ENCODE data around the gene MAOA.
"Not testable (repeated sequence)": the region's sequence is repeated elsewhere in the genome, so short reads cannot be mapped to it uniquely, and the experiment has no call there.

DNA sequence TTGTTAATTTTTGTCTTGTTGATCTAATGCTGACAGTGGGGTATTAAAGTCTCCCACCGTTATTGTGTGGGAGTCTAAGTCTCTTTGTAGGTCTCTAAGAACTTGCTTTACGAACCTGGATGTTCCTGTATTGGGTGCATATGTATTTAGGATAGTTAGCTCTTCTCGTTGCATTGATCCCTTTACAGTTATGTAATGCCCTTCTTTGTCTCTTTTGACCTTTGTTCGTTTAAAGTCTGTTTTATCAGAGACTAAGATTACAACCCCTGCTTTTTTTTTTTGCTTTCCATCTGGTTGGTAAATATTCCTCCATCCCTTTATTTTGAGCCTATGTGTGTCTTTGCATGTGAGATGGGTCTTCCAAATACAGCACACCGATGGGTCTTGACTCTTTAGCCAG, 69.1 kb downstream of the MAOA start:
- not testable (repeated sequence) for TF ChIP-seq CTBP1 (IDR thresholded peaks at IDR 0.05; ENCODE audit: borderline replicate concordance); FOXK2 (IDR thresholded peaks at IDR 0.05); ARNT (IDR thresholded peaks at IDR 0.05); L3MBTL2 (conservative IDR thresholded peaks at IDR 0.05); FOXA1 (IDR thresholded peaks at IDR 0.05); BHLHE40 (IDR thresholded peaks at IDR 0.05; ENCODE audit: borderline replicate concordance); NFRKB (IDR thresholded peaks at IDR 0.05); FOXM1 (IDR thresholded peaks at IDR 0.05; ENCODE audit: borderline replicate concordance); ZNF384 (IDR thresholded peaks at IDR 0.05); TARDBP (IDR thresholded peaks at IDR 0.05); LEF1 (IDR thresholded peaks at IDR 0.05; ENCODE audit: borderline replicate concordance); SUZ12 (IDR thresholded peaks at IDR 0.05); ELF4 (IDR thresholded peaks at IDR 0.05)
- TF ChIP-seq, protein P1, sequence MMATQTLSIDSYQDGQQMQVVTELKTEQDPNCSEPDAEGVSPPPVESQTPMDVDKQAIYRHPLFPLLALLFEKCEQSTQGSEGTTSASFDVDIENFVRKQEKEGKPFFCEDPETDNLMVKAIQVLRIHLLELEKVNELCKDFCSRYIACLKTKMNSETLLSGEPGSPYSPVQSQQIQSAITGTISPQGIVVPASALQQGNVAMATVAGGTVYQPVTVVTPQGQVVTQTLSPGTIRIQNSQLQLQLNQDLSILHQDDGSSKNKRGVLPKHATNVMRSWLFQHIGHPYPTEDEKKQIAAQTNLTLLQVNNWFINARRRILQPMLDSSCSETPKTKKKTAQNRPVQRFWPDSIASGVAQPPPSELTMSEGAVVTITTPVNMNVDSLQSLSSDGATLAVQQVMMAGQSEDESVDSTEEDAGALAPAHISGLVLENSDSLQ (IDR thresholded peaks at IDR 0.05): not testable (repeated sequence)

Measured in HEK293T (cell line).